Stimulated activated CD8-positive, alpha-beta memory T cell treated with anti-CD3 and anti-CD28 coated beads, Interleukin-12 subunit alpha, Interleukin-12 subunit beta, amount 100 ng/mL, for 4 hours (primary cell): ENCODE measurements around the gene OPHN1.

Experiments
- DNase-seq: peaks from one replicate; pipeline ENCODE4 v3.0.0-alpha.2; 2020; ENCODE audit warnings: low read depth

Gene OPHN1

GRCh38 chrX:68433155-68433980 lies at the start of gene OPHN1:
OPHN1 (minus strand) TSS chrX:68433495; CDS start chrX:68433020, 475 bp downstream.
- DNase-seq = no peak

- no peak for DNase-seq
Observed at GRCh38 chrX:68480969-68481368, 47.7 kb upstream of the OPHN1 start.

GRCh38 chrX:68464796-68465195 lies 31.5 kb upstream of the OPHN1 start:
- no peak for DNase-seq

- no peak for DNase-seq
Observed at GRCh38 chrX:68463880-68464279, 30.6 kb upstream of the OPHN1 start.

GRCh38 chrX:68462653-68463052 lies 29.4 kb upstream of the OPHN1 start:
- DNase-seq = no peak

GRCh38 chrX:68462197-68462596 lies 28.9 kb upstream of the OPHN1 start:
- no peak for DNase-seq

GRCh38 chrX:68461576-68461975 lies 28.3 kb upstream of the OPHN1 start:
- no peak for DNase-seq

GRCh38 chrX:68461093-68461492 lies 27.8 kb upstream of the OPHN1 start:
- DNase-seq = no peak

- no peak for DNase-seq
Observed at GRCh38 chrX:68455151-68455510, 21.8 kb upstream of the OPHN1 start.

GRCh38 chrX:68454476-68455150 lies 21.3 kb upstream of the OPHN1 start:
- no peak for DNase-seq

- DNase-seq = no peak
Observed at GRCh38 chrX:68451720-68452119, 18.4 kb upstream of the OPHN1 start.

GRCh38 chrX:68443155-68443868 lies 10.0 kb upstream of the OPHN1 start:
- DNase-seq = no peak

- DNase-seq = no peak
Observed at GRCh38 chrX:68440940-68441339, 7.6 kb upstream of the OPHN1 start.

GRCh38 chrX:68440442-68440841 lies 7.1 kb upstream of the OPHN1 start:
- no peak for DNase-seq

GRCh38 chrX:68439341-68439740 lies 6.0 kb upstream of the OPHN1 start:
- no peak for DNase-seq

- DNase-seq = no peak
Observed at GRCh38 chrX:68438575-68438974, 5.3 kb upstream of the OPHN1 start.

GRCh38 chrX:68433981-68434299 lies 645 bp upstream of the OPHN1 start:
- DNase-seq = no peak

GRCh38 chrX:68432648-68433047 lies 647 bp downstream of the OPHN1 start:
- no peak for DNase-seq

GRCh38 chrX:68431836-68432235 lies 1.5 kb downstream of the OPHN1 start:
- no peak for DNase-seq

- no peak for DNase-seq
Observed at GRCh38 chrX:68429216-68429615, 4.1 kb downstream of the OPHN1 start.

- DNase-seq = no peak
Observed at GRCh38 chrX:68428431-68428830, 4.9 kb downstream of the OPHN1 start.

- DNase-seq = no peak
Observed at GRCh38 chrX:68424719-68425118, 8.6 kb downstream of the OPHN1 start.

GRCh38 chrX:68422478-68422877 lies 10.8 kb downstream of the OPHN1 start:
- DNase-seq = no peak
